Measurements from ENCODE around the gene KDM6B.

The KDM6B gene

GRCh38 chr17:7840875-7841274 lies 6.9 kb downstream of the KDM6B start:
- TF ChIP-seq EZH2phosphoT487 (IDR thresholded peaks at IDR 0.05; ENCODE audit: low read depth) (no peak), CTCF (IDR thresholded peaks at IDR 0.05; ENCODE audit: low read depth, low read length) (no peak)
- peaks cover 36% of the 10 kb centered on the region for H4K20me1 ChIP-seq (ENCODE audit: insufficient read depth, low read length)
- no peaks in the 10 kb centered on the region for H3K9me3 ChIP-seq (ENCODE audit: insufficient read depth, low read length)
- no peak overlapping the region for H2AFZ ChIP-seq (ENCODE audit: low read depth, low read length)
- H3K4me2 ChIP-seq (ENCODE audit: low read length), result peak overlapping the region; percentile 96
- H3K27me3 ChIP-seq (ENCODE audit: low read depth, low read length), result no peaks in the 10 kb centered on the region
- peak overlapping the region; percentile 88 for H3K4me3 ChIP-seq (ENCODE audit: low read length)
- peaks cover 8% of the 10 kb centered on the region for H3K36me3 ChIP-seq (replicated peaks; ENCODE audit: low read depth, low read length)
- peaks cover 86% of the 10 kb centered on the region for H3K79me2 ChIP-seq (ENCODE audit: low read length)
- peak overlapping the region; percentile 98 for H3K27ac ChIP-seq (ENCODE audit: low read length)
- H3K4me1 ChIP-seq (ENCODE audit: low read length), result peaks cover 45% of the 10 kb centered on the region
- peak overlapping the region; percentile 99 for H3K9ac ChIP-seq (ENCODE audit: low read length)

GRCh38 chr17:7841396-7841914 lies 7.4 kb downstream of the KDM6B start:
- H3K27me3 ChIP-seq (ENCODE audit: low read depth, low read length), result no peaks in the 10 kb centered on the region
- H4K20me1 ChIP-seq (ENCODE audit: insufficient read depth, low read length), result peaks cover 41% of the 10 kb centered on the region
- peak overlapping the region; percentile 99 for H3K9ac ChIP-seq (ENCODE audit: low read length)
- peak overlapping the region; percentile 96 for H3K4me2 ChIP-seq (ENCODE audit: low read length)
- no peaks in the 10 kb centered on the region for H3K9me3 ChIP-seq (ENCODE audit: insufficient read depth, low read length)
- H3K79me2 ChIP-seq (ENCODE audit: low read length), result peaks cover 83% of the 10 kb centered on the region
- H3K27ac ChIP-seq (ENCODE audit: low read length), result peak overlapping the region; percentile 98
- no peak overlapping the region for H2AFZ ChIP-seq (ENCODE audit: low read depth, low read length)
- peak overlapping the region; percentile 88 for H3K4me3 ChIP-seq (ENCODE audit: low read length)
- H3K4me1 ChIP-seq (ENCODE audit: low read length), result peaks cover 45% of the 10 kb centered on the region
- H3K36me3 ChIP-seq (replicated peaks; ENCODE audit: low read depth, low read length), result peaks cover 8% of the 10 kb centered on the region
- TF ChIP-seq CTCF (IDR thresholded peaks at IDR 0.05; ENCODE audit: low read depth, low read length) (peak; percentile 17; the same call in 1 of the 2 replicates), EZH2phosphoT487 (IDR thresholded peaks at IDR 0.05; ENCODE audit: low read depth) (no peak)

GRCh38 chr17:7841915-7842379 lies 7.9 kb downstream of the KDM6B start:
- Histone ChIP-seq H3K9ac (ENCODE audit: low read length) (peak overlapping the region; percentile 99), H3K27me3 (ENCODE audit: low read depth, low read length) (no peaks in the 10 kb centered on the region), H2AFZ (ENCODE audit: low read depth, low read length) (no peak overlapping the region), H3K4me1 (ENCODE audit: low read length) (peaks cover 45% of the 10 kb centered on the region), H3K27ac (ENCODE audit: low read length) (peak overlapping the region; percentile 98), H3K36me3 (replicated peaks; ENCODE audit: low read depth, low read length) (peaks cover 8% of the 10 kb centered on the region), H3K4me2 (ENCODE audit: low read length) (peak overlapping the region; percentile 96), H4K20me1 (ENCODE audit: insufficient read depth, low read length) (peaks cover 42% of the 10 kb centered on the region), H3K4me3 (ENCODE audit: low read length) (peak overlapping the region; percentile 88), H3K79me2 (ENCODE audit: low read length) (peaks cover 79% of the 10 kb centered on the region), H3K9me3 (ENCODE audit: insufficient read depth, low read length) (no peaks in the 10 kb centered on the region)
- TF ChIP-seq CTCF (IDR thresholded peaks at IDR 0.05; ENCODE audit: low read depth, low read length) (no peak), EZH2phosphoT487 (IDR thresholded peaks at IDR 0.05; ENCODE audit: low read depth) (no peak)

GRCh38 chr17:7842380-7843256 lies 8.6 kb downstream of the KDM6B start:
- Histone ChIP-seq H3K4me3 (ENCODE audit: low read length) (peak overlapping the region; percentile 88), H3K79me2 (ENCODE audit: low read length) (peaks cover 72% of the 10 kb centered on the region), H3K4me2 (ENCODE audit: low read length) (peak overlapping the region; percentile 96), H3K27me3 (ENCODE audit: low read depth, low read length) (no peaks in the 10 kb centered on the region), H3K9me3 (ENCODE audit: insufficient read depth, low read length) (no peaks in the 10 kb centered on the region), H3K27ac (ENCODE audit: low read length) (peak overlapping the region; percentile 98), H4K20me1 (ENCODE audit: insufficient read depth, low read length) (peaks cover 42% of the 10 kb centered on the region), H3K9ac (ENCODE audit: low read length) (peak overlapping the region; percentile 99), H3K36me3 (replicated peaks; ENCODE audit: low read depth, low read length) (peaks cover 8% of the 10 kb centered on the region), H2AFZ (ENCODE audit: low read depth, low read length) (no peak overlapping the region), H3K4me1 (ENCODE audit: low read length) (peaks cover 38% of the 10 kb centered on the region)
- TF ChIP-seq CTCF (IDR thresholded peaks at IDR 0.05; ENCODE audit: low read depth, low read length), result no peak
- no peak for TF ChIP-seq EZH2phosphoT487 (IDR thresholded peaks at IDR 0.05; ENCODE audit: low read depth)
